H1 (cell line): Measurements from ENCODE around the gene PRRC1. TPM values are rescaled to one million over a fixed set of nuclear protein-coding genes. Genes with fewer than 3 reads are reported as not detected.

ENCODE experiments used
- CTCF ChIA-PET: fragments of 300-600 bp; sonication (Branson Sonifier 250); formaldehyde crosslinking; loops from one replicate; lab custom pipeline; 2021; ENCODE audit not compliant: partially characterized antibody; lab: Charles Lee
- POLR2A ChIA-PET: fragments of 300-600 bp; sonication (Branson Sonifier 250); formaldehyde crosslinking; loops from one replicate; lab custom pipeline; 2021; ENCODE audit warnings: inconsistent platforms; ENCODE audit not compliant: partially characterized antibody; lab: Charles Lee
- DNase-seq, 2 experiments: peaks; one replicate each; pipeline versions ENCODE4 v3.0.0 to v3.0.0-alpha.2; 2010 to 2022; ENCODE audit warnings: low spot score in 2 of 2, low read depth in 1 of 2, mixed read lengths in 1 of 2
- FAIRE-seq: peaks from 2 replicates; lab custom pipeline; 2011; peaks lifted over from hg19 to GRCh38; lab: Jason Lieb, UNC
- H2AFZ ChIP-seq: 2 replicates; pipeline ENCODE4 v1.8.1; 2012; ENCODE audit warnings: low read length, inconsistent platforms
- H2AK5ac ChIP-seq: 2 replicates; pipeline ENCODE4 v1.6.1; 2013; ENCODE audit warnings: low read depth, low read length
- H2BK120ac ChIP-seq: replicated peaks from 2 replicates; pipeline ENCODE3; 2013; ENCODE audit warnings: low read depth, low read length, inconsistent platforms
- H2BK12ac ChIP-seq: 2 replicates; pipeline ENCODE4 v1.6.1; 2013; ENCODE audit warnings: low read depth, low read length
- H2BK15ac ChIP-seq: 2 replicates; pipeline ENCODE4 v1.6.1; 2013; ENCODE audit warnings: low read length
- H2BK20ac ChIP-seq: 2 replicates; pipeline ENCODE4 v1.6.1; 2013; ENCODE audit warnings: low read length
- H2BK5ac ChIP-seq: 2 replicates; pipeline ENCODE4 v1.6.1; 2013; ENCODE audit warnings: low read depth, low read length
- H3K14ac ChIP-seq: 2 replicates; pipeline ENCODE4 v1.6.1; 2013; ENCODE audit warnings: inconsistent platforms; ENCODE audit not compliant: insufficient read length
- H3K18ac ChIP-seq: 2 replicates; pipeline ENCODE4 v1.6.1; 2013; ENCODE audit warnings: low read length; ENCODE audit errors: extremely low read depth
- H3K23ac ChIP-seq: 2 replicates; pipeline ENCODE4 v1.6.1; 2013; ENCODE audit warnings: inconsistent platforms; ENCODE audit not compliant: insufficient read length
- H3K23me2 ChIP-seq: 2 replicates; pipeline ENCODE4 v1.6.1; 2013; ENCODE audit warnings: low read depth, low read length
- H3K27ac ChIP-seq: 2 replicates; pipeline ENCODE4 v1.6.1; 2011; ENCODE audit warnings: low read depth, low read length, inconsistent platforms
- H3K27me3 ChIP-seq, 4 experiments: replicated peaks in 1 of 4; 1 replicate in 1 of 4; 2 replicates in 3 of 4; pipeline versions ENCODE4 v1.6.1 to v1.8.1; 2011 to 2013; ENCODE audit warnings: low read length in 3 of 4, mild to moderate bottlenecking in 3 of 4, inconsistent platforms in 2 of 4, mixed read lengths in 2 of 4, moderate library complexity in 1 of 4; ENCODE audit not compliant: control insufficient read depth in 3 of 4, insufficient read depth in 3 of 4; ENCODE audit errors: extremely low read depth in 1 of 4
- H3K36me3 ChIP-seq, 4 experiments: 2 replicates each; pipeline versions ENCODE4 v1.6.1 to v1.8.1; 2011 to 2013; ENCODE audit warnings: mild to moderate bottlenecking in 4 of 4, low read length in 3 of 4, moderate library complexity in 2 of 4, control low read depth in 1 of 4, inconsistent platforms in 1 of 4; ENCODE audit not compliant: insufficient read depth in 4 of 4, control insufficient read depth in 2 of 4
- H3K4ac ChIP-seq: replicated peaks from 2 replicates; pipeline ENCODE3; 2013; ENCODE audit warnings: low read length, low read depth, mixed read lengths, inconsistent platforms; ENCODE audit not compliant: insufficient read length
- H3K4me1 ChIP-seq, 4 experiments: replicated peaks in 1 of 4; 1 replicate in 1 of 4; 2 replicates in 3 of 4; pipeline versions ENCODE4 v1.6.1 to v1.8.1; 2011 to 2013; ENCODE audit warnings: low read length in 3 of 4, inconsistent platforms in 2 of 4, mixed read lengths in 1 of 4; ENCODE audit not compliant: insufficient read depth in 4 of 4, control insufficient read depth in 3 of 4
- H3K4me2 ChIP-seq, 2 experiments: 2 replicates each; pipeline versions ENCODE4 v1.6.1 to v1.8.1; 2011 to 2013; ENCODE audit warnings: low read depth in 2 of 2, low read length in 2 of 2, control low read depth in 1 of 2, inconsistent platforms in 1 of 2, mild to moderate bottlenecking in 1 of 2; ENCODE audit not compliant: insufficient read depth in 1 of 2
- H3K4me3 ChIP-seq, 4 experiments: fragments of 200-600, 300-600 bp in 1 of 4; sonication (generic), shearing (Covaris generic), sonication (Bioruptor Twin) in 1 of 4; 2 replicates each; pipeline versions ENCODE4 v1.5.1 to v1.8.1; 2011 to 2016; ENCODE audit warnings: low read length in 4 of 4, low read depth in 3 of 4, control low read depth in 2 of 4, inconsistent platforms in 2 of 4, mild to moderate bottlenecking in 2 of 4, mixed read lengths in 1 of 4, moderate library complexity in 1 of 4; ENCODE audit not compliant: insufficient read depth in 2 of 4; ENCODE audit errors: extremely low read depth in 1 of 4
- H3K56ac ChIP-seq: replicated peaks from 2 replicates; pipeline ENCODE3; 2013; ENCODE audit warnings: low read depth, mild to moderate bottlenecking, mixed read lengths, low read length, inconsistent platforms; ENCODE audit not compliant: insufficient read length
- H3K79me1 ChIP-seq: 2 replicates; pipeline ENCODE4 v1.6.1; 2013; ENCODE audit warnings: low read depth, low read length, control low read depth
- H3K79me2 ChIP-seq, 2 experiments: 2 replicates each; pipeline versions ENCODE4 v1.6.1 to v1.8.1; 2012 to 2013; ENCODE audit warnings: low read length in 2 of 2, mild to moderate bottlenecking in 2 of 2, inconsistent platforms in 1 of 2; ENCODE audit not compliant: insufficient read depth in 2 of 2, control insufficient read depth in 1 of 2
- H3K9ac ChIP-seq, 4 experiments: replicated peaks in 1 of 4; 1 replicate in 1 of 4; 2 replicates in 3 of 4; pipeline versions ENCODE4 v1.6.1 to v1.8.1; 2011 to 2013; ENCODE audit warnings: low read depth in 3 of 4, low read length in 3 of 4, control low read depth in 2 of 4, mild to moderate bottlenecking in 2 of 4, moderate library complexity in 2 of 4, inconsistent platforms in 1 of 4; ENCODE audit errors: extremely low read depth in 1 of 4
- H3K9me3 ChIP-seq, 2 experiments: 2 replicates each; pipeline versions ENCODE4 v1.6.1 to v1.8.1; 2012 to 2013; ENCODE audit warnings: mild to moderate bottlenecking in 2 of 2, moderate library complexity in 2 of 2, control low read depth in 1 of 2, inconsistent platforms in 1 of 2, low read depth in 1 of 2, low read length in 1 of 2, mixed read lengths in 1 of 2; ENCODE audit not compliant: insufficient read depth in 2 of 2
- H4K20me1 ChIP-seq, 2 experiments: replicated peaks in 1 of 2; 2 replicates each; pipeline versions ENCODE3 to v1.8.1; 2011 to 2013; ENCODE audit warnings: inconsistent platforms in 2 of 2, low read length in 2 of 2, mild to moderate bottlenecking in 1 of 2; ENCODE audit not compliant: insufficient read depth in 2 of 2, control insufficient read depth in 1 of 2
- H4K5ac ChIP-seq: 2 replicates; pipeline ENCODE4 v1.6.1; 2013; ENCODE audit warnings: low read length, low read depth, mixed read lengths, inconsistent platforms; ENCODE audit not compliant: insufficient read length
- H4K8ac ChIP-seq: 2 replicates; pipeline ENCODE4 v1.8.0; 2013; ENCODE audit warnings: mild to moderate bottlenecking, moderate library complexity, low read length, inconsistent platforms; ENCODE audit not compliant: insufficient read depth; ENCODE audit errors: extremely low read depth
- H4K91ac ChIP-seq: replicated peaks from 2 replicates; pipeline ENCODE3; 2013; ENCODE audit warnings: low read length, mixed read lengths, inconsistent platforms; ENCODE audit not compliant: insufficient read length
- ATF2 ChIP-seq: IDR thresholded peaks from 2 replicates; pipeline ENCODE4 v1.6.1; 2012; ENCODE audit warnings: low read length, inconsistent platforms
- CBX5 ChIP-seq: fragments of 300-800, 300-1000 bp; sonication (generic); IDR thresholded peaks from 2 replicates; pipeline ENCODE4 v1.7.1; 2016; ENCODE audit warnings: antibody characterized with exemption, low read length, low read depth
- CEBPB ChIP-seq: IDR thresholded peaks from 2 replicates; pipeline ENCODE4 v1.6.1; 2012; ENCODE audit warnings: low read depth, low read length
- MAFK ChIP-seq: IDR thresholded peaks from 2 replicates; pipeline ENCODE4 v1.6.1; 2012; ENCODE audit warnings: low read depth, mild to moderate bottlenecking, improper control_type of control experiment, low read length
- MAX ChIP-seq: IDR thresholded peaks from 2 replicates; pipeline ENCODE4 v1.6.1; 2012; ENCODE audit warnings: inconsistent platforms
- PHF8 ChIP-seq: fragments of 200-600 bp; sonication (generic); conservative IDR thresholded peaks from 2 replicates; pipeline ENCODE4 v1.7.1; 2012; ENCODE audit warnings: low read depth, mild to moderate bottlenecking, inconsistent platforms, low read length, moderate library complexity
- WGBS, 2 experiments: shearing (Covaris generic) in 1 of 2; methylation state at CpG; one replicate each; pipeline versions ENCODE4 v1.1.6 to v1.1.7; 2013 to 2015; ENCODE audit warnings: low lambda C conversion rate in 2 of 2, mixed read lengths in 2 of 2, inconsistent platforms in 1 of 2, low coverage in 1 of 2, missing lambda C conversion rate in 1 of 2; ENCODE audit not compliant: insufficient replicate concordance in 2 of 2, insufficient coverage in 1 of 2, insufficient read length in 1 of 2; ENCODE audit errors: extremely low coverage in 1 of 2, missing lambda C conversion rate in 1 of 2; 5-methylcytosine and 5-hydroxymethylcytosine counted together
- polyA plus RNA-seq, 7 experiments: library from polyadenylated mRNA; depleted of rRNA in 3 of 7; stranded (reverse) in 5 of 7; unstranded in 2 of 7; fragments of >200 nt in 5 of 7; fragments of 200-250 nt in 2 of 7; gene quantifications; 1 replicate in 5 of 7; 2 replicates in 1 of 7; 4 replicates in 1 of 7; pipeline versions ENCODE4 v1.2.1 to v1.2.3, GENCODE V29; 2011 to 2013; ENCODE audit warnings: missing spikeins in 2 of 7, mixed read lengths in 2 of 7
- total RNA-seq: library from RNA; stranded (reverse); fragmentation: NEBNext Ultra II Directional; extraction: Animal tissue kit (Norgen Biotek cat#: 25700); gene quantifications from 2 replicates; pipeline ENCODE4 v1.2.1, GENCODE V29; 2021

PRRC1 gene
- total and polyA plus RNA-seq, 2 of the 8 experiments (the other 6 are each of a cell fraction or from before 2014, with no cell fraction given), result 54.6 to 78.6 TPM

- H3K23ac ChIP-seq, result no peak overlapping the region
- H3K9me3 ChIP-seq, result no peaks in the 10 kb centered on the region
- H2AK5ac ChIP-seq, result no peak overlapping the region
- H4K91ac ChIP-seq, result no peak overlapping the region
- WGBS, 2 experiments, result 90% methylated on average over 3 of the region's 3 CpGs; no CpG with 5 or more reads in 1 of the 2 experiments
- no peak overlapping the region for H3K27ac ChIP-seq
- no peak overlapping the region for H3K4ac ChIP-seq
- no peak overlapping the region for H2BK5ac ChIP-seq
- H3K56ac ChIP-seq, result no peak overlapping the region
- H3K9ac ChIP-seq, result no peak overlapping the region
- no peak overlapping the region for H2BK15ac ChIP-seq
- H4K8ac ChIP-seq, result no peak overlapping the region
- no peaks in the 10 kb centered on the region for H3K79me1 ChIP-seq
- ChIA-PET CTCF (interaction anchor here (0.9 to 2.1 kb wide), 2 partner anchors 20 to 98 kb away, joined by 3 to 9 read pairs; no protein-coding TSS in a partner anchor), POLR2A (no interaction called here)
- H3K4me3 ChIP-seq, result no peak overlapping the region
- DNase-seq (no peak), FAIRE-seq (no peak)
- no peak overlapping the region for H2AFZ ChIP-seq
- H2BK120ac ChIP-seq, result no peak overlapping the region
- H2BK12ac ChIP-seq, result no peak overlapping the region
- H3K18ac ChIP-seq, result no peak overlapping the region
- no peak overlapping the region for H3K14ac ChIP-seq
- H3K23me2 ChIP-seq, result no peaks in the 10 kb centered on the region
- no peaks in the 10 kb centered on the region for H3K27me3 ChIP-seq
- peaks cover 0 to 2% (median 0%) of the 10 kb centered on the region in 4 experiments; a peak in 1 of 7 replicates for H3K4me1 ChIP-seq
- TF ChIP-seq PHF8, result no peak
- no peak for TF ChIP-seq MAX
- TF ChIP-seq CBX5, result no peak
- no peak for TF ChIP-seq MAFK
- TF ChIP-seq ATF2, result no peak
- peak; percentile 10; the same call in 1 of the 2 replicates for TF ChIP-seq CEBPB
- no peak overlapping the region for H3K4me2 ChIP-seq
- H4K5ac ChIP-seq, result no peak overlapping the region
- H4K20me1 ChIP-seq, result no peaks in the 10 kb centered on the region
- no peaks in the 10 kb centered on the region for H3K79me2 ChIP-seq
- no peaks in the 10 kb centered on the region for H3K36me3 ChIP-seq
- no peak overlapping the region for H2BK20ac ChIP-seq
Measured at GRCh38 chr5:127472700-127473099, 44.7 kb upstream of the PRRC1 start.
